ENCODE measurements around the gene TTC34. TPM values are rescaled to one million over a fixed set of nuclear protein-coding genes. Genes with fewer than 3 reads are reported as not detected.

The TTC34 gene
- total and polyA plus RNA-seq, 9 donors, result 0.12 to 3.2 (median 2.2) TPM

GRCh38 chr1:2819429-2819828, 17.9 kb upstream of the TTC34 start:
- no peaks in the 10 kb centered on the region for H3K36me3 ChIP-seq
- H3K9me3 ChIP-seq, result no peaks in the 10 kb centered on the region
- no peak for DNase-seq
- no peaks in the 10 kb centered on the region for H3K27me3 ChIP-seq
- H3K4me1 ChIP-seq (ENCODE audit: insufficient read depth), result peaks cover 3% of the 10 kb centered on the region
- 82 to 87% (median 84%) methylated on average over 5 of the region's 5 CpGs for WGBS, 3 donors
- TF ChIP-seq EP300 (IDR thresholded peaks at IDR 0.05), result no peak
- no peak for TF ChIP-seq POLR2A (IDR thresholded peaks at IDR 0.05)
- no peak for TF ChIP-seq CTCF (IDR thresholded peaks at IDR 0.05)
- intact Hi-C loops (cut with DNase I), result no loop called here
- H3K27ac ChIP-seq, result no peak overlapping the region
- H3K4me3 ChIP-seq, result no peak overlapping the region

GRCh38 chr1:2817784-2818564, 16.5 kb upstream of the TTC34 start:
- DNase-seq, result no peak
- H3K4me3 ChIP-seq, result no peak overlapping the region
- no peak overlapping the region for H3K27ac ChIP-seq
- H3K4me1 ChIP-seq (ENCODE audit: insufficient read depth), result peaks cover 3% of the 10 kb centered on the region
- 59 to 69% (median 60%) methylated on average over 11 of the region's 11 CpGs for WGBS, 3 donors
- TF ChIP-seq EP300 (IDR thresholded peaks at IDR 0.05), result no peak
- TF ChIP-seq POLR2A (IDR thresholded peaks at IDR 0.05), result no peak
- TF ChIP-seq CTCF (IDR thresholded peaks at IDR 0.05), result no peak
- no peaks in the 10 kb centered on the region for H3K36me3 ChIP-seq
- intact Hi-C loops (cut with DNase I), result no loop called here
- no peaks in the 10 kb centered on the region for H3K27me3 ChIP-seq
- H3K9me3 ChIP-seq, result peaks cover 0 to 1% of the 10 kb centered on the region in 2 donors

GRCh38 chr1:2816786-2817185, 15.3 kb upstream of the TTC34 start:
- Histone ChIP-seq H3K27me3 (no peaks in the 10 kb centered on the region), H3K9me3 (peaks cover 0 to 10% of the 10 kb centered on the region in 2 donors), H3K4me3 (no peak overlapping the region), H3K36me3 (no peaks in the 10 kb centered on the region), H3K27ac (no peak overlapping the region), H3K4me1 (ENCODE audit: insufficient read depth) (peaks cover under 1% of the 10 kb centered on the region)
- intact Hi-C loops (cut with DNase I), result no loop called here
- no peak for DNase-seq
- WGBS, 3 donors, result 84 to 90% (median 86%) methylated on average over 15 of the region's 15 CpGs
- TF ChIP-seq CTCF (IDR thresholded peaks at IDR 0.05) (no peak), POLR2A (IDR thresholded peaks at IDR 0.05) (no peak), EP300 (IDR thresholded peaks at IDR 0.05) (no peak)

GRCh38 chr1:2815551-2815950, 14.1 kb upstream of the TTC34 start:
- Histone ChIP-seq H3K27me3 (no peaks in the 10 kb centered on the region), H3K27ac (no peak overlapping the region), H3K9me3 (peaks cover 0 to 10% of the 10 kb centered on the region in 2 donors), H3K36me3 (no peaks in the 10 kb centered on the region), H3K4me1 (ENCODE audit: insufficient read depth) (no peaks in the 10 kb centered on the region), H3K4me3 (no peak overlapping the region)
- TF ChIP-seq EP300 (IDR thresholded peaks at IDR 0.05), result no peak
- no peak for TF ChIP-seq CTCF (IDR thresholded peaks at IDR 0.05)
- TF ChIP-seq POLR2A (IDR thresholded peaks at IDR 0.05), result no peak
- intact Hi-C loops (cut with DNase I), result no loop called here
- WGBS, 3 donors, result 68 to 78% (median 70%) methylated on average over 14 to 15 of the region's 15 CpGs
- DNase-seq, result no peak

Data from ovary (tissue), 9 donors.